HCT116 (cell line): ENCODE results near the gene BMAL1.

Experiments
- JUND ChIP-seq: IDR thresholded peaks from 2 replicates; pipeline ENCODE4 v1.6.1; 2012
- POLR2A ChIP-seq: IDR thresholded peaks from 2 replicates; pipeline ENCODE4 v1.7.0; 2011; ENCODE audit warnings: borderline replicate concordance; ENCODE audit not compliant: insufficient read depth, insufficient read length; ENCODE audit errors: extremely low read depth
- POLR2AphosphoS5 ChIP-seq: IDR thresholded peaks from 2 replicates; pipeline ENCODE4 v1.6.1; 2011; ENCODE audit warnings: mild to moderate bottlenecking, low read depth, low read length, moderate library complexity
- RAD21 ChIP-seq: IDR thresholded peaks from 2 replicates; pipeline ENCODE4 v1.6.1; 2012; ENCODE audit warnings: low read depth, mild to moderate bottlenecking
- SIN3A ChIP-seq: IDR thresholded peaks from 2 replicates; pipeline ENCODE4 v1.6.1; 2012; ENCODE audit warnings: low read depth
- SRF ChIP-seq: IDR thresholded peaks from 2 replicates; pipeline ENCODE4 v1.6.1; 2012; ENCODE audit warnings: low read depth
- TCF7L2 ChIP-seq: IDR thresholded peaks from 2 replicates; pipeline ENCODE4 v1.7.0; 2011; ENCODE audit warnings: borderline replicate concordance, inconsistent platforms; ENCODE audit not compliant: insufficient read depth, insufficient read length; ENCODE audit errors: extremely low read depth
- TF ChIP-seq, protein P1 (sequence below), 3 experiments: fragments of 200-600 bp in 1 of 3; sonication (generic) in 1 of 3; IDR thresholded peaks in 2 of 3; conservative IDR thresholded peaks in 1 of 3; 2 replicates each; pipeline ENCODE4 v1.5.1; 2012 to 2017; ENCODE audit warnings: low read depth in 2 of 3, low read length in 2 of 3, antibody characterized with exemption in 1 of 3, borderline replicate concordance in 1 of 3, control low read depth in 1 of 3, mild to moderate bottlenecking in 1 of 3, mixed read lengths in 1 of 3, mixed run types in 1 of 3, moderate library complexity in 1 of 3; ENCODE audit not compliant: insufficient read depth in 1 of 3
- TF ChIP-seq, protein P2 (sequence below): IDR thresholded peaks from 2 replicates; pipeline ENCODE4 v1.6.1; 2012

DNA sequence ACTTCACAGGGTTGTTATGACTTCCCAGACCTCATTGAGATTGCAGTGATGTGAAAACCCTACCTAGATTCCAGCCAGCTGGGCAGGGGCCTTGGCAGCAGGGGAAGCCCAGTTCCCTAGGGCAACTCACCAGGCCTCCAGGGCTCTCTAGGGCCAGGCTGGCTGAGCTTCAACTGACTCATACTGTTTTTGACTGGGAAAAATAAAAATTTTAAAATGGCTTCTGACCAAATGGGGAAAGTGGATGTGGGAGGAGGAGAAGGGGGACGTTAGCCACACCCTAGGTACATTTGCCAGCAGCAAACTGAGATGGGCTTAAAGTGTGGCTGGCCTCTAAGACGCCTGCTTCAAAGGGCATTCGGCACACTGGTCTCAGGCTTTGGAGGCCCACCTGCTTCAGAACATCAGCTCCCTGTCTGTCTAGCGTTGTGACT lies 39.0 kb downstream of the BMAL1 start:
- TF ChIP-seq SRF (no peak), POLR2AphosphoS5 (no peak), RAD21 (no peak), JUND (no peak), SIN3A (no peak), TCF7L2 (no peak), POLR2A (no peak)
- TF ChIP-seq, protein P1, sequence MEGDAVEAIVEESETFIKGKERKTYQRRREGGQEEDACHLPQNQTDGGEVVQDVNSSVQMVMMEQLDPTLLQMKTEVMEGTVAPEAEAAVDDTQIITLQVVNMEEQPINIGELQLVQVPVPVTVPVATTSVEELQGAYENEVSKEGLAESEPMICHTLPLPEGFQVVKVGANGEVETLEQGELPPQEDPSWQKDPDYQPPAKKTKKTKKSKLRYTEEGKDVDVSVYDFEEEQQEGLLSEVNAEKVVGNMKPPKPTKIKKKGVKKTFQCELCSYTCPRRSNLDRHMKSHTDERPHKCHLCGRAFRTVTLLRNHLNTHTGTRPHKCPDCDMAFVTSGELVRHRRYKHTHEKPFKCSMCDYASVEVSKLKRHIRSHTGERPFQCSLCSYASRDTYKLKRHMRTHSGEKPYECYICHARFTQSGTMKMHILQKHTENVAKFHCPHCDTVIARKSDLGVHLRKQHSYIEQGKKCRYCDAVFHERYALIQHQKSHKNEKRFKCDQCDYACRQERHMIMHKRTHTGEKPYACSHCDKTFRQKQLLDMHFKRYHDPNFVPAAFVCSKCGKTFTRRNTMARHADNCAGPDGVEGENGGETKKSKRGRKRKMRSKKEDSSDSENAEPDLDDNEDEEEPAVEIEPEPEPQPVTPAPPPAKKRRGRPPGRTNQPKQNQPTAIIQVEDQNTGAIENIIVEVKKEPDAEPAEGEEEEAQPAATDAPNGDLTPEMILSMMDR (IDR thresholded peaks at IDR 0.05 in 2 of 3, conservative IDR thresholded peaks at IDR 0.05 in 1 of 3; ENCODE audit: borderline replicate concordance in 1 of 3, insufficient read depth in 1 of 3, low read depth in 2 of 3, low read length in 2 of 3): no peak
- TF ChIP-seq, protein P2, sequence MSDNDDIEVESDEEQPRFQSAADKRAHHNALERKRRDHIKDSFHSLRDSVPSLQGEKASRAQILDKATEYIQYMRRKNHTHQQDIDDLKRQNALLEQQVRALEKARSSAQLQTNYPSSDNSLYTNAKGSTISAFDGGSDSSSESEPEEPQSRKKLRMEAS: no peak
